ENCODE results near the gene PIGN.
"Not testable (repeated sequence)": the region's sequence is repeated elsewhere in the genome, so short reads cannot be mapped to it uniquely, and the experiment has no call there.

PIGN gene

GRCh38 chr18:62048279-62048678 is 138.6 kb downstream of the PIGN start:
- ChIA-PET CTCF (no interaction called here), POLR2A (no interaction called here)
- peaks cover 0 to 9% (median 2%) of the 10 kb centered on the region in 4 experiments for H3K36me3 ChIP-seq (ENCODE audit: control insufficient read depth in 4 of 4, insufficient read depth in 4 of 4, low read length in 3 of 4)
- H3K27me3 ChIP-seq (replicated peaks in 2 of 5; ENCODE audit: control insufficient read depth in 4 of 5, insufficient read depth in 5 of 5, low read length in 4 of 5): no peaks in the 10 kb centered on the region
- no peak overlapping the region for H3K4me3 ChIP-seq (ENCODE audit: control insufficient read depth in 1 of 7, extremely low read depth in 1 of 7, insufficient read depth in 4 of 7, low read depth in 2 of 7, low read length in 6 of 7)
- no CpG with 5 or more reads among the region's 1 CpG for WGBS (ENCODE audit: insufficient coverage)
- H3K27ac ChIP-seq (ENCODE audit: insufficient read depth in 1 of 2, low read depth in 1 of 2, low read length in 2 of 2, poor library complexity in 1 of 2, severe bottlenecking in 2 of 2): no peak overlapping the region
- H3K9me3 ChIP-seq (ENCODE audit: control extremely low read depth in 1 of 5, control insufficient read depth in 4 of 5, insufficient read depth in 2 of 5, low read depth in 1 of 5, low read length in 4 of 5): peaks cover 0 to 8% (median 0%) of the 10 kb centered on the region in 5 experiments
- DNase-seq: no peak
- no peaks in the 10 kb centered on the region for H3K4me1 ChIP-seq (ENCODE audit: control extremely low read depth in 1 of 4, control insufficient read depth in 4 of 4, insufficient read depth in 4 of 4, low read length in 3 of 4)

- CTCF ChIA-PET: no interaction called here
- 100% methylated on average over 1 of the region's 2 CpGs for WGBS (ENCODE audit: insufficient coverage)
Measured at GRCh38 chr18:62045316-62045715, 141.5 kb downstream of the PIGN start.

GRCh38 chr18:62044490-62045000 is 142.3 kb downstream of the PIGN start:
- no peak overlapping the region for H3K4me3 ChIP-seq (ENCODE audit: control insufficient read depth in 1 of 7, extremely low read depth in 1 of 7, insufficient read depth in 4 of 7, low read depth in 2 of 7, low read length in 6 of 7)
- POLR2A ChIA-PET: no interaction called here
- no peaks in the 10 kb centered on the region for H3K4me1 ChIP-seq (ENCODE audit: control extremely low read depth in 1 of 4, control insufficient read depth in 4 of 4, insufficient read depth in 4 of 4, low read length in 3 of 4)
- CTCF ChIA-PET: no interaction called here
- H3K27ac ChIP-seq (ENCODE audit: insufficient read depth in 1 of 2, low read depth in 1 of 2, low read length in 2 of 2, poor library complexity in 1 of 2, severe bottlenecking in 2 of 2): no peak overlapping the region
- H3K9me3 ChIP-seq (ENCODE audit: control extremely low read depth in 1 of 5, control insufficient read depth in 4 of 5, insufficient read depth in 2 of 5, low read depth in 1 of 5, low read length in 4 of 5): peaks cover 0 to 8% (median 0%) of the 10 kb centered on the region in 5 experiments
- DNase-seq: no peak
- no peaks in the 10 kb centered on the region for H3K27me3 ChIP-seq (replicated peaks in 2 of 5; ENCODE audit: control insufficient read depth in 4 of 5, insufficient read depth in 5 of 5, low read length in 4 of 5)
- no CpG with 5 or more reads among the region's 2 CpGs for WGBS (ENCODE audit: insufficient coverage)
- peaks cover 0 to 9% (median 1%) of the 10 kb centered on the region in 4 experiments for H3K36me3 ChIP-seq (ENCODE audit: control insufficient read depth in 4 of 4, insufficient read depth in 4 of 4, low read length in 3 of 4)

More at GRCh38 chr18:62045316-62045715, 141.5 kb downstream of the PIGN start:
- Histone ChIP-seq H3K4me1 (ENCODE audit: control extremely low read depth in 1 of 4, control insufficient read depth in 4 of 4, insufficient read depth in 4 of 4, low read length in 3 of 4) (no peaks in the 10 kb centered on the region), H3K36me3 (ENCODE audit: control insufficient read depth in 4 of 4, insufficient read depth in 4 of 4, low read length in 3 of 4) (peaks cover 0 to 9% (median 1%) of the 10 kb centered on the region in 4 experiments), H3K27ac (ENCODE audit: insufficient read depth in 1 of 2, low read depth in 1 of 2, low read length in 2 of 2, poor library complexity in 1 of 2, severe bottlenecking in 2 of 2) (no peak overlapping the region), H3K9me3 (ENCODE audit: control extremely low read depth in 1 of 5, control insufficient read depth in 4 of 5, insufficient read depth in 2 of 5, low read depth in 1 of 5, low read length in 4 of 5) (peaks cover 0 to 8% (median 0%) of the 10 kb centered on the region in 5 experiments), H3K27me3 (replicated peaks in 2 of 5; ENCODE audit: control insufficient read depth in 4 of 5, insufficient read depth in 5 of 5, low read length in 4 of 5) (no peaks in the 10 kb centered on the region), H3K4me3 (ENCODE audit: control insufficient read depth in 1 of 7, extremely low read depth in 1 of 7, insufficient read depth in 4 of 7, low read depth in 2 of 7, low read length in 6 of 7) (no peak overlapping the region)
- POLR2A ChIA-PET: no interaction called here
- DNase-seq: no peak

GRCh38 chr18:62037989-62038778 is 148.7 kb downstream of the PIGN start:
- no peaks in the 10 kb centered on the region for H3K9me3 ChIP-seq (ENCODE audit: control extremely low read depth in 1 of 5, control insufficient read depth in 4 of 5, insufficient read depth in 2 of 5, low read depth in 1 of 5, low read length in 4 of 5)
- DNase-seq: no peak
- no peak overlapping the region for H3K4me3 ChIP-seq (ENCODE audit: control insufficient read depth in 1 of 7, extremely low read depth in 1 of 7, insufficient read depth in 4 of 7, low read depth in 2 of 7, low read length in 6 of 7)
- ChIA-PET POLR2A (no interaction called here), CTCF (no interaction called here)
- WGBS (ENCODE audit: insufficient coverage): 47% methylated on average over 2 of the region's 6 CpGs
- no peaks in the 10 kb centered on the region for H3K4me1 ChIP-seq (ENCODE audit: control extremely low read depth in 1 of 4, control insufficient read depth in 4 of 4, insufficient read depth in 4 of 4, low read length in 3 of 4)
- H3K27ac ChIP-seq (ENCODE audit: insufficient read depth in 1 of 2, low read depth in 1 of 2, low read length in 2 of 2, poor library complexity in 1 of 2, severe bottlenecking in 2 of 2): no peak overlapping the region
- H3K27me3 ChIP-seq (replicated peaks in 2 of 5; ENCODE audit: control insufficient read depth in 4 of 5, insufficient read depth in 5 of 5, low read length in 4 of 5): no peaks in the 10 kb centered on the region
- peaks cover 0 to 3% (median under 1%) of the 10 kb centered on the region in 4 experiments for H3K36me3 ChIP-seq (ENCODE audit: control insufficient read depth in 4 of 4, insufficient read depth in 4 of 4, low read length in 3 of 4)

DNA sequence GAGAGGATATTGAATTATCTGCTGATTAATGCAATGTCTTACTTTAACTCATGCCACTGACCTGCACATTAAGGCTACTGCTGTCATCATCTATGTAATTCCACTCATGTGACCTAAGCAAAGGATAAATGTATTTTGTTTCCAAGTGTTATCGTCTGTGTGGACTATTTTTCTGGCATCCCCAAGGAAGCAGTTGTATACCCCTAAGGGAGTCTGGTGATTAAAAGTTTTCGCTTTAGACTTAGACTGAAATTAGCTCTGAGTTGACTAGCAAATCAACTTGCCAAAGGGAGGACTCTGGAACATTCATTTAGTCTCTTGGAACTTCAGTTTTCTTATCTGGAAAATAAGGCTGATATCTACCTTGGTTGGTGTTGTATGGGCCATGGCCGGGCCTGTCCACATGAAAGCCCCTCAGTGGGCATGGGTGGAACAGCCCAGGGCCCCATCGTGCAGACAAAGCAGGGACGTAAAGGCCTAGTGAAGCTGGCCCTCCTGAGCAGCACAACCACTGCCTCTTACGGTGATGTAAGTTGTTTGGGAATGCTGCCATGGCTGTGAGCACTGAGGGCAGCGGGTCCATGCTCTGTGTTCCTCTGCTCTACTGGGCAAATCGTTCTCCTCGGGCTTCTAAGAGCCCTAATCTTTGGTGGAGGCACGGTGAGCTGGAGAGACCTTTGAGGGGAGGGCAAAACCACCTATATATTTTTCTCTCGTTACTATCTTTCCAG is 149.7 kb downstream of the PIGN start:
- no peak overlapping the region for H3K27ac ChIP-seq (ENCODE audit: insufficient read depth in 1 of 2, low read depth in 1 of 2, low read length in 2 of 2, poor library complexity in 1 of 2, severe bottlenecking in 2 of 2)
- peaks cover 0 to 3% (median under 1%) of the 10 kb centered on the region in 4 experiments for H3K36me3 ChIP-seq (ENCODE audit: control insufficient read depth in 4 of 4, insufficient read depth in 4 of 4, low read length in 3 of 4)
- H3K27me3 ChIP-seq (replicated peaks in 2 of 5; ENCODE audit: control insufficient read depth in 4 of 5, insufficient read depth in 5 of 5, low read length in 4 of 5): no peaks in the 10 kb centered on the region
- H3K4me1 ChIP-seq (ENCODE audit: control extremely low read depth in 1 of 4, control insufficient read depth in 4 of 4, insufficient read depth in 4 of 4, low read length in 3 of 4): no peaks in the 10 kb centered on the region
- no peaks in the 10 kb centered on the region for H3K9me3 ChIP-seq (ENCODE audit: control extremely low read depth in 1 of 5, control insufficient read depth in 4 of 5, insufficient read depth in 2 of 5, low read depth in 1 of 5, low read length in 4 of 5)
- no peak for DNase-seq
- WGBS (ENCODE audit: insufficient coverage): 91% methylated on average over 10 of the region's 11 CpGs
- ChIA-PET CTCF (no interaction called here), POLR2A (interaction anchor here (0.6 kb wide), 1 partner anchor 64 kb away, joined by 3 read pairs; no protein-coding TSS in a partner anchor)
- H3K4me3 ChIP-seq (ENCODE audit: control insufficient read depth in 1 of 7, extremely low read depth in 1 of 7, insufficient read depth in 4 of 7, low read depth in 2 of 7, low read length in 6 of 7): no peak overlapping the region

DNA sequence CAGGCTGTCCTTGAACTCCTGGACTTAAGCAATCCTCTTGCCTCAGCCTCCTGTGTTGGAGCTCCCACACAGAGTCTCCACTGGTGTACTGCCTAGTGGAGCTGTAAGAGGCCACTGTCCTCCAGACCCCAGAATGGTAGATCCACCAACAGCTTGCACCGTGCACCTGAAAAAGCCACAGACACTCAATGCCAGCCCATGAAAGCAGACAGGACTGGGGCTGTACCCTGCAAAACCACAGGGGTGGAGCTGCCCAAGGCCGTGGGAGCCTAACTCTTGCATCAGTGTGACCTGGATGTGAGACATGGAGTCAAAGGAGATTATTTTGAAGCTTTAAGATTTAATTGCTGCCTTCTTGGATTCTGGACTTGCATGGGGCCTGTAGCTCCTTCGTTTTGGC is 152.6 kb downstream of the PIGN start:
- H3K36me3 ChIP-seq (ENCODE audit: control insufficient read depth in 4 of 4, insufficient read depth in 4 of 4, low read length in 3 of 4); DNase-seq; H3K27ac ChIP-seq (ENCODE audit: insufficient read depth in 1 of 2, low read depth in 1 of 2, low read length in 2 of 2, poor library complexity in 1 of 2, severe bottlenecking in 2 of 2); H3K27me3 ChIP-seq (replicated peaks in 2 of 5; ENCODE audit: control insufficient read depth in 4 of 5, insufficient read depth in 5 of 5, low read length in 4 of 5); H3K4me1 ChIP-seq (ENCODE audit: control extremely low read depth in 1 of 4, control insufficient read depth in 4 of 4, insufficient read depth in 4 of 4, low read length in 3 of 4); CTCF ChIA-PET; POLR2A ChIA-PET; H3K9me3 ChIP-seq (ENCODE audit: control extremely low read depth in 1 of 5, control insufficient read depth in 4 of 5, insufficient read depth in 2 of 5, low read depth in 1 of 5, low read length in 4 of 5); H3K4me3 ChIP-seq (ENCODE audit: control insufficient read depth in 1 of 7, extremely low read depth in 1 of 7, insufficient read depth in 4 of 7, low read depth in 2 of 7, low read length in 6 of 7): not testable (repeated sequence)
- WGBS (ENCODE audit: insufficient coverage): 100% methylated on average over 2 of the region's 3 CpGs

- Histone ChIP-seq H3K9me3 (ENCODE audit: control extremely low read depth in 1 of 5, control insufficient read depth in 4 of 5, insufficient read depth in 2 of 5, low read depth in 1 of 5, low read length in 4 of 5) (no peaks in the 10 kb centered on the region), H3K4me3 (ENCODE audit: control insufficient read depth in 1 of 7, extremely low read depth in 1 of 7, insufficient read depth in 4 of 7, low read depth in 2 of 7, low read length in 6 of 7) (no peak overlapping the region), H3K27ac (ENCODE audit: insufficient read depth in 1 of 2, low read depth in 1 of 2, low read length in 2 of 2, poor library complexity in 1 of 2, severe bottlenecking in 2 of 2) (no peak overlapping the region), H3K36me3 (ENCODE audit: control insufficient read depth in 4 of 4, insufficient read depth in 4 of 4, low read length in 3 of 4) (no peaks in the 10 kb centered on the region), H3K27me3 (replicated peaks in 2 of 5; ENCODE audit: control insufficient read depth in 4 of 5, insufficient read depth in 5 of 5, low read length in 4 of 5) (peaks cover 0 to 2% (median 0%) of the 10 kb centered on the region in 5 experiments), H3K4me1 (ENCODE audit: control extremely low read depth in 1 of 4, control insufficient read depth in 4 of 4, insufficient read depth in 4 of 4, low read length in 3 of 4) (peaks cover 0 to 5% (median 0%) of the 10 kb centered on the region in 4 experiments)
- ChIA-PET POLR2A (no interaction called here), CTCF (no interaction called here)
- DNase-seq: no peak
Measured at GRCh38 chr18:62033756-62034155, 153.1 kb downstream of the PIGN start.
